K562 (cell line): ENCODE data around the gene TRNAU1AP. TPM values are rescaled to one million over a fixed set of nuclear protein-coding genes. Genes with fewer than 3 reads are reported as not detected.
A peak's percentile ranks its signal among the peaks of the same experiment; 100 is the strongest.

ENCODE experiments used
- BCL6 ChIP-seq: fragments of 250-450 bp; sonication (Bioruptor Pico); IDR thresholded peaks from 2 replicates; pipeline ENCODE4 v1.4.0; 2020
- CBX5 ChIP-seq: IDR thresholded peaks from 2 replicates; pipeline ENCODE4 v1.6.1; 2014; ENCODE audit warnings: low read depth, borderline replicate concordance
- CHD7 ChIP-seq: fragments of 200-600 bp; sonication (generic); IDR thresholded peaks from one replicate; pipeline ENCODE4 v1.6.1; 2012; ENCODE audit warnings: mild to moderate bottlenecking, low read depth, low read length, inconsistent platforms
- HOXB6 ChIP-seq: fragments of 250-450 bp; sonication (Bioruptor Pico); IDR thresholded peaks from 2 replicates; pipeline ENCODE4 v1.5.1; 2022; ENCODE audit warnings: mild to moderate bottlenecking, borderline replicate concordance
- KLF16 ChIP-seq: IDR thresholded peaks from 2 replicates; pipeline ENCODE4 v1.6.1; 2016; ENCODE audit warnings: antibody characterized with exemption
- L3MBTL2 ChIP-seq: fragments of 450-650 bp; IDR thresholded peaks from 2 replicates; pipeline ENCODE4 v1.6.1; 2016; ENCODE audit warnings: mild to moderate bottlenecking, moderate library complexity
- MCM2 ChIP-seq: fragments of 450-650 bp; IDR thresholded peaks from 2 replicates; pipeline ENCODE4 v1.6.1; 2017; ENCODE audit warnings: low read depth, mild to moderate bottlenecking
- PYGO2 ChIP-seq: fragments of 450-650 bp; IDR thresholded peaks from 2 replicates; pipeline ENCODE4 v1.6.1; 2016; ENCODE audit warnings: mild to moderate bottlenecking, missing genetic modification characterization, moderate library complexity, missing compliant biosample characterization
- RUNX1 ChIP-seq: sonication (generic); IDR thresholded peaks from 2 replicates; pipeline ENCODE4 v1.6.1; 2016; ENCODE audit warnings: antibody characterized with exemption, low read depth
- SUPT5H ChIP-seq: fragments of 450-650 bp; IDR thresholded peaks from 2 replicates; pipeline ENCODE4 v1.6.1; 2016
- ZNF174 ChIP-seq: fragments of 250-450 bp; sonication (Bioruptor Pico); IDR thresholded peaks from 2 replicates; pipeline ENCODE4 v1.4.0; 2020; ENCODE audit warnings: mild to moderate bottlenecking
- ZNF239 ChIP-seq: fragments of 250-450 bp; sonication (Bioruptor Pico); IDR thresholded peaks from 2 replicates; pipeline ENCODE4 v1.4.0; 2020; ENCODE audit warnings: mild to moderate bottlenecking
- polyA plus RNA-seq, 8 experiments: library from polyadenylated mRNA; depleted of rRNA in 4 of 8; stranded (reverse) in 5 of 8; unstranded in 3 of 8; fragments of >200 nt; fragmentation: Nextera tagmentation in 2 of 8; fragmentation: Illumina TruSeq in 1 of 8; extraction: Ambion mirVana in 2 of 8; extraction: Trizol in 1 of 8; gene quantifications; 2 replicates each; pipeline versions ENCODE4 v1.2.1 to v1.2.3, GENCODE V29; 2011 to 2014; ENCODE audit warnings: inconsistent platforms in 1 of 8, missing spikeins in 1 of 8
- total RNA-seq, 7 experiments: library from RNA; depleted of rRNA in 6 of 7; stranded (reverse); fragments of >200 nt in 6 of 7; fragmentation: Illumina TruSeq in 2 of 7; extraction: Trizol in 2 of 7; gene quantifications; 2 replicates each; pipeline versions ENCODE4 v1.2.1 to v1.2.3, GENCODE V29; 2011 to 2021; ENCODE audit warnings: low replicate concordance in 1 of 7
- TF ChIP-seq, protein P1 (sequence below): sonication (generic); formaldehyde crosslinking; IDR thresholded peaks from 2 replicates; pipeline ENCODE4 v1.8.0; 2022; ENCODE audit warnings: missing genetic modification reagents, mild to moderate bottlenecking, moderate library complexity, borderline replicate concordance
- TF ChIP-seq, protein P2 (sequence below): fragments of 450-650 bp; IDR thresholded peaks from 2 replicates; pipeline ENCODE4 v1.6.1; 2016

Gene TRNAU1AP
- total and polyA plus RNA-seq, 9 of the 15 experiments (the other 6 are each of a cell fraction or from before 2014, with no cell fraction given) = 34.9 to 110 (median 46.3) TPM

DNA sequence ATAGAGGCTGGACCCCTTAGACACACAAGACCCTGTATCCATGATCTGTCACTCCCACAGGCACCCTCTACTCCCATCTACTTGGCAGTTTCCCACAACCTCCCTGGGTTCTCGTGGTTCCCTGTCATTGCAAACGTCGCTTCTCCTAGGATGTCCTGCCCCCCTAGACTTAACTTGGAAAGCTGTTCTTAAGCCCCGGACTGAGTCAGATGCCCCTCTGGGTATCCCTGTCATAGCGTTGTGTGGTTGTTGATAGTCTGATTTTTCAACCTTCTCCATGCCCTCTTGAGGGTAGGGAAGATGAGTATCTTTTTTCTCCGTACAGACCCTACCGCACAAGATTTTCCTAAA, 35.3 kb upstream of the TRNAU1AP start (continued):
- TF ChIP-seq BCL6 (CRISPR knock-in tag) (no peak), PYGO2 (tag) (no peak), MCM2 (no peak), RUNX1 (no peak), ZNF239 (CRISPR knock-in tag) (no peak), CBX5 (no peak), CHD7 (no peak), L3MBTL2 (no peak), SUPT5H (0 out of 2 replicates have a peak, but pooled peaks have one; percentile 1), KLF16 (no peak), ZNF174 (CRISPR knock-in tag) (no peak), HOXB6 (CRISPR knock-in tag) (no peak)
- TF ChIP-seq, protein P1, sequence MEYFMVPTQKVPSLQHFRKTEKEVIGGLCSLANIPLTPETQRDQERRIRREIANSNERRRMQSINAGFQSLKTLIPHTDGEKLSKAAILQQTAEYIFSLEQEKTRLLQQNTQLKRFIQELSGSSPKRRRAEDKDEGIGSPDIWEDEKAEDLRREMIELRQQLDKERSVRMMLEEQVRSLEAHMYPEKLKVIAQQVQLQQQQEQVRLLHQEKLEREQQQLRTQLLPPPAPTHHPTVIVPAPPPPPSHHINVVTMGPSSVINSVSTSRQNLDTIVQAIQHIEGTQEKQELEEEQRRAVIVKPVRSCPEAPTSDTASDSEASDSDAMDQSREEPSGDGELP (CRISPR knock-in tag) = no peak
- TF ChIP-seq, protein P2, sequence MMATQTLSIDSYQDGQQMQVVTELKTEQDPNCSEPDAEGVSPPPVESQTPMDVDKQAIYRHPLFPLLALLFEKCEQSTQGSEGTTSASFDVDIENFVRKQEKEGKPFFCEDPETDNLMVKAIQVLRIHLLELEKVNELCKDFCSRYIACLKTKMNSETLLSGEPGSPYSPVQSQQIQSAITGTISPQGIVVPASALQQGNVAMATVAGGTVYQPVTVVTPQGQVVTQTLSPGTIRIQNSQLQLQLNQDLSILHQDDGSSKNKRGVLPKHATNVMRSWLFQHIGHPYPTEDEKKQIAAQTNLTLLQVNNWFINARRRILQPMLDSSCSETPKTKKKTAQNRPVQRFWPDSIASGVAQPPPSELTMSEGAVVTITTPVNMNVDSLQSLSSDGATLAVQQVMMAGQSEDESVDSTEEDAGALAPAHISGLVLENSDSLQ = no peak; the same call in 1 of the 2 replicates
